ENCODE data around the gene KIF1A. TPM values are rescaled to one million over a fixed set of nuclear protein-coding genes. Genes with fewer than 3 reads are reported as not detected.

Gene KIF1A
- total and polyA plus RNA-seq, 2 donors from 2014 or later, result 0.54 to 0.58 TPM

- intact Hi-C loops (cut with DNase I), result no loop called here
- Histone ChIP-seq H3K36me3 (ENCODE audit: control insufficient read depth in 2 of 3, insufficient read depth in 3 of 3, low read length in 3 of 3) (no peaks in the 10 kb centered on the region), H3K4me3 (ENCODE audit: low read length in 3 of 3) (no peak overlapping the region), H3K27ac (ENCODE audit: low read depth in 2 of 2, low read length in 2 of 2) (no peak overlapping the region), H3K27me3 (ENCODE audit: control insufficient read depth, insufficient read depth, low read length) (no peaks in the 10 kb centered on the region), H3K4me1 (ENCODE audit: control insufficient read depth in 2 of 3, insufficient read depth in 2 of 3, low read depth in 1 of 3, low read length in 3 of 3) (peaks cover 0 to 3% (median 0%) of the 10 kb centered on the region in 3 donors), H3K9me3 (ENCODE audit: control insufficient read depth in 2 of 3, insufficient read depth in 1 of 3, low read length in 3 of 3) (no peaks in the 10 kb centered on the region), H3K9ac (ENCODE audit: low read length in 3 of 3) (no peak overlapping the region)
- DNase-seq (peak in 2 of 5 donors; percentile 29 to 43), FAIRE-seq (no peak)
- TF ChIP-seq, protein P1, sequence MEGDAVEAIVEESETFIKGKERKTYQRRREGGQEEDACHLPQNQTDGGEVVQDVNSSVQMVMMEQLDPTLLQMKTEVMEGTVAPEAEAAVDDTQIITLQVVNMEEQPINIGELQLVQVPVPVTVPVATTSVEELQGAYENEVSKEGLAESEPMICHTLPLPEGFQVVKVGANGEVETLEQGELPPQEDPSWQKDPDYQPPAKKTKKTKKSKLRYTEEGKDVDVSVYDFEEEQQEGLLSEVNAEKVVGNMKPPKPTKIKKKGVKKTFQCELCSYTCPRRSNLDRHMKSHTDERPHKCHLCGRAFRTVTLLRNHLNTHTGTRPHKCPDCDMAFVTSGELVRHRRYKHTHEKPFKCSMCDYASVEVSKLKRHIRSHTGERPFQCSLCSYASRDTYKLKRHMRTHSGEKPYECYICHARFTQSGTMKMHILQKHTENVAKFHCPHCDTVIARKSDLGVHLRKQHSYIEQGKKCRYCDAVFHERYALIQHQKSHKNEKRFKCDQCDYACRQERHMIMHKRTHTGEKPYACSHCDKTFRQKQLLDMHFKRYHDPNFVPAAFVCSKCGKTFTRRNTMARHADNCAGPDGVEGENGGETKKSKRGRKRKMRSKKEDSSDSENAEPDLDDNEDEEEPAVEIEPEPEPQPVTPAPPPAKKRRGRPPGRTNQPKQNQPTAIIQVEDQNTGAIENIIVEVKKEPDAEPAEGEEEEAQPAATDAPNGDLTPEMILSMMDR (IDR thresholded peaks at IDR 0.05; ENCODE audit: borderline replicate concordance, extremely low read depth, insufficient read depth), result no peak
These were observed 31.5 kb downstream of the KIF1A start for GRCh38 chr2:240788482-240788881.

DNA sequence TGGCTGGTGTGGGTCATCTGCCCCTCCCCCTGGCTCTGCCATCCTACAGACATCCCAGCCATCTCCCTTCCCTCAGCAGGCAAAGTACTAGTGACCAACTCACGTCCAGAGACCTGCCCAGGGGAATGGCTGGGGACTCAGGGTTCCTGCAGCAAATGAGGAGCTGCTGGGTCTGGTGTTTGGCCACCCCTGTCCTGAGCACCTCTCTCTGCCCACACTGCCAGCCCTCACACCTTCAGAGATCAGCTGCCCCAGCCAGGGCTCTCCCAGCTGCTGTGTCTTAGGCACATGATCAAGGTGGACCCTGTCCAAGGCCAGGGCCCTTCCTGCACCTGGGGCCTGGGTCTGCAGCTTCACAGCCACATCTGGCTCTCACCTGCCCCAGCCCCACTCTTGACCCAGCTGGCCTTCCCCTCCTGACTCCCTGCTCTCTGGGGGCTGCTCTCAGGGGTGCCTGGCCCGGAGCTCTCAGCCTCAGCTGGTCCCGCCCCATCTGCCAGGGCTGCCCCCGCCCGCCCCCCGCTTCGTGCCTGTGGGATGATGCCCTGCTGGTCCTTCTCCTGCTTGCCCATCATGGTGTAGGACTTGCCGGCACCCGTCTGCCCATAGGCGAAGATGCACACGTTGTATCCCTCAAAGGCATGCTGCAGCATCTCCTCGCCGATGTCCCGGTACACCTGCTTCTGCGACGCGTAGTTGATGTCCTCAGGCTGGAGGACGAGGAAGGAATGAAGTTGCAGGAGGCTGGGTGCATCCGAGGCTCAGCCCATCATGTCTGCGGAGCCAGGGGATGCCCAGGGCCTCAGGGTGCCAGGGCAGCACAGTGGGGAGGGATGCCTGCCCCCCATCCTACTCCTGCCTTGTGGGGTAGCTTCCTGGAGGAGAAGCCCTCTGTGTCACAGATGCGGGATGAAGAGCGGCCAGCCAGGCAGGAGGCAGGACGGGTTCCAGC is 32.2 kb downstream of the KIF1A start:
- peak in 2 of 5 donors; percentile 29 to 49 for DNase-seq
- Histone ChIP-seq H3K9ac (ENCODE audit: low read length in 3 of 3) (no peak overlapping the region), H3K4me1 (ENCODE audit: control insufficient read depth in 2 of 3, insufficient read depth in 2 of 3, low read depth in 1 of 3, low read length in 3 of 3) (peaks cover 0 to 3% (median 0%) of the 10 kb centered on the region in 3 donors), H3K27ac (ENCODE audit: low read depth in 2 of 2, low read length in 2 of 2) (no peak overlapping the region), H3K4me3 (ENCODE audit: low read length in 3 of 3) (no peak overlapping the region), H3K36me3 (ENCODE audit: control insufficient read depth in 2 of 3, insufficient read depth in 3 of 3, low read length in 3 of 3) (no peaks in the 10 kb centered on the region), H3K27me3 (ENCODE audit: control insufficient read depth, insufficient read depth, low read length) (no peaks in the 10 kb centered on the region), H3K9me3 (ENCODE audit: control insufficient read depth in 2 of 3, insufficient read depth in 1 of 3, low read length in 3 of 3) (no peaks in the 10 kb centered on the region)
- no peak for FAIRE-seq
- intact Hi-C loops (cut with DNase I), result no loop called here
- TF ChIP-seq, protein P1 (IDR thresholded peaks at IDR 0.05; ENCODE audit: borderline replicate concordance, extremely low read depth, insufficient read depth), result no peak

GRCh38 chr2:240786871-240787311 is 33.1 kb downstream of the KIF1A start:
- intact Hi-C loops (cut with DNase I), result no loop called here
- Histone ChIP-seq H3K9me3 (ENCODE audit: control insufficient read depth in 2 of 3, insufficient read depth in 1 of 3, low read length in 3 of 3) (no peaks in the 10 kb centered on the region), H3K4me1 (ENCODE audit: control insufficient read depth in 2 of 3, insufficient read depth in 2 of 3, low read depth in 1 of 3, low read length in 3 of 3) (no peaks in the 10 kb centered on the region), H3K4me3 (ENCODE audit: low read length in 3 of 3) (no peak overlapping the region), H3K9ac (ENCODE audit: low read length in 3 of 3) (no peak overlapping the region), H3K36me3 (ENCODE audit: control insufficient read depth in 2 of 3, insufficient read depth in 3 of 3, low read length in 3 of 3) (no peaks in the 10 kb centered on the region), H3K27ac (ENCODE audit: low read depth in 2 of 2, low read length in 2 of 2) (no peak overlapping the region), H3K27me3 (ENCODE audit: control insufficient read depth, insufficient read depth, low read length) (no peaks in the 10 kb centered on the region)
- TF ChIP-seq, protein P1 (IDR thresholded peaks at IDR 0.05; ENCODE audit: borderline replicate concordance, extremely low read depth, insufficient read depth), result no peak
- no peak for FAIRE-seq
- peak in 2 of 5 donors; percentile 27 to 52 for DNase-seq
